ENCODE data around the gene DNAH2.

- TF ChIP-seq FOXK2 (IDR thresholded peaks at IDR 0.05) (no peak), BHLHE40 (IDR thresholded peaks at IDR 0.05; ENCODE audit: borderline replicate concordance) (no peak), SUZ12 (IDR thresholded peaks at IDR 0.05) (no peak), SP1 (IDR thresholded peaks at IDR 0.05) (no peak), ARNT (IDR thresholded peaks at IDR 0.05) (no peak), ELF4 (IDR thresholded peaks at IDR 0.05) (no peak), TARDBP (IDR thresholded peaks at IDR 0.05) (no peak)
Observed at GRCh38 chr17:7840875-7841274, 123.3 kb downstream of the DNAH2 start.

All from HEK293T (cell line).